ENCODE data around the gene RSPH1.

RSPH1 gene

GRCh38 chr21:42513985-42514882, 18.2 kb upstream of the RSPH1 start:
- no peak for DNase-seq (ENCODE audit: low read depth, low spot score)

DNA sequence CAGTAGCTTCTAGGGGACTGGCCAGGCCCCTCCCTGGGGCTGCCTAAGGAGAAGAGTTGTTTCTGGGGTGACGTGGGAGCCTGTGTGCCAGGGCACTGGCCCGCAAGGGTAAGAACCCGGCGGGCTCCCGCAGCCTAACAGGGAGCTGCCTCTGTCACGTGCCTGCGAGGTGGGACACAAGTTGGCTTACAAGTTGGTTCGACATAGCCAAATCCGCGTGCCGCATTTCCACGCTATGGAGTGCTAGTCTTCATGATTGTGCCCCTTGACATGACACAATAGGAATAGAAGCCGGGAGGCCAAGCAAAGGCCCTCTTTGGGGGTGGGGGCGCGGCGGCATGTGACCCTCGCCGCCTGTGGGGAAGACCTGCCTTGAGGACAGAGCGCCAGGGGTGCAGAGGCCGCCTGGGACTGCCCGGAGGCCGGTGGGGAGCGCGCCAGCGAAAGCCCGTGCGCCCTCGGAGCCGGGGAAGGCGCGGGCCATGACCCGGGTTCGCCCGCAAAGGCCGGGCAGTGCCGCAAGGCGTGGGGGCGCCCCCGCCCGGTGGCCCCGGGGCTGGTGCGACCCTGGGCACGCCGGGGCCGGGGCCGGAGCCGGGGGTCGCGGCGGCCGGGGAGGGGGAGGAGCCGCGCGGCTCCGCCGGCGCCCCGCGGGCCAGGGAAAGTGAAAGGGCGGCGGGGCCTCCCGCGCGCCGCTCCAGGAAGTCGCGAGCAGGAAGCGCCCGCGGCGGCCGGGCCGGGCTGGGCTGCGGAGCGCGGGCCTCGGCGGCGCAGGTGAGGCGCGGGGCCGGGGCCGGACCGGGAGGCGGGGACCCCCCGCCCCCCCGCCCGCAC, 17.3 kb upstream of the RSPH1 start, which contains the start of gene SLC37A1:
TSS of gene SLC37A1 (plus strand) at position 702 of the 834 bp plus-strand sequence. CDS start 4,603 bp downstream, outside the sequence.
- DNase-seq (ENCODE audit: low read depth, low spot score) = no peak

GRCh38 chr21:42512346-42513034, 16.5 kb upstream of the RSPH1 start:
- no peak for DNase-seq (ENCODE audit: low read depth, low spot score)

DNA sequence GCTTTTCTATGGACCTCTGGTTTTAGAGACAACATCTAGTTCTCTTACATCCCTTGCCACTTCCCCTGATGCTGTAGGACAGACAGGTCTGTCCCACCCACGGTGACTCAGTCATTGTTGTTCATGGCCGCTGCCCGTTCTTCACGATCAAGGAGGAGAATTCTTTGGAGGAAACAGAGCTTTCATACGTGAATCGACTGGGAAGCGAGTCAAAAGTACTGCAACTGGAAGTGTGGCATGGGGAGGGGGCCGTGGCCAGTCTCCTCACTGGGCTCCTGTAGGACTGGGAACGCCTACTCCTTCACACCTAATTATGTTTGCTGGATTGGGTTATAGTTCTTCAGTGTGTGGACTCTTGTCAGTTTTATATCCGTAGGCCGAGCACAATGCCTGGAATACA, 13.2 kb upstream of the RSPH1 start:
- DNase-seq (ENCODE audit: low read depth, low spot score) = no peak

GRCh38 chr21:42508371-42508770, 12.3 kb upstream of the RSPH1 start:
- DNase-seq (ENCODE audit: low read depth, low spot score) = no peak

- DNase-seq (ENCODE audit: low read depth, low spot score) = no peak
These were observed 11.4 kb upstream of the RSPH1 start for GRCh38 chr21:42507418-42507817.

- no peak for DNase-seq (ENCODE audit: low read depth, low spot score)
These were observed 9.2 kb upstream of the RSPH1 start for GRCh38 chr21:42505090-42505726.

DNA sequence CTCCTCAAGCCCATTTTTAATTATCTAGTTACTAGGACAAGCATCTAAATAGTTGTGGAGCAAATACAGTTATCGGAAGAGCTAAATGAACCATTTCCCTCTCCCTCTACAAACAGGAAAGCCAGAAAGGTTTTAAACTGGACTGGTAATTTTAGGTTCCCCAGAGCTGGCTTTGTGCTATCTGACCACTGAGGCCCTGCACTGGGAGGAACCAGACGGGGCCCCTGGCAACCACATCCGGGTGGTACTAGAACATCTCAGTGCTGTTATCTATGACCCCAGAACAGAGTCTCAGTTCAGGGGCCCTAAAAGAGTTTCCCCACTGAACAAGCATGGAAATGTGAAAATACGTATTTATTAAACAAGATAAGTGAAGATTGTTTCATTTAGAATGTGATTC, 7.7 kb upstream of the RSPH1 start:
- no peak for DNase-seq (ENCODE audit: low read depth, low spot score)

GRCh38 chr21:42500736-42501135, 4.7 kb upstream of the RSPH1 start:
- no peak for DNase-seq (ENCODE audit: low read depth, low spot score)

- DNase-seq (ENCODE audit: low read depth, low spot score) = no peak
These were observed 4.2 kb upstream of the RSPH1 start for GRCh38 chr21:42500225-42500624.

DNA sequence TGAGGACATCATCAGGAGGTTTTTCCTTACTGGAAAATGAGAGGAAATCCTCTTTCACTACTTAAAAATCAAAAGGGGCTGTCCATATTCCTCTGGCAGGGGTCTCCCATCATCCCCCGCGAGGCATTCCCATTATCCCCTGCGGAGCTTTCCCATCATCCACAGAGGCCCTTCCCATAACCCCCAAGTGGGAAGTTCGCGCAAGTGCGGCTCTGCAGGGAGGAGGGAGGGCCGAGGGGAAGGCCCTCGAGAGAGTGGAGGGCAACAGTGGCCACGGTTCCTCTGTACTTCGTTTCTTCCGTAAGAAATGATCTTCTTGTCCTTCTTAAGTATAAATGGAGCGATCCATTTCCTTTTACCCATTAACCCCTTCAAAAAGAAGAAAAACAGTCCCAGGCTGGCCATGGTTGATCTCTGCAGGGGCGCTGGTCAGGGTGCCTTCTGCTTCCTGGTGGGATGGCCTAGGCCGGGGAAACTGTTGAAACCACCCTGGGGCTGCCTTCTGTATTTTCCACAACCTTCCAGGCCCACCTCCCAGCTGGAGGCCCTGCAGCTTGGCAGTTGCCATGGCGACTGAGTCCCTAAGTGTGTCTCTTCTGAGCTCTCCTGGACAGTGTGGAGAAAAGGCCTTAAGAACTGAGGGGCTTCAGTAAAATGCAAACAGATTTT, 3.6 kb upstream of the RSPH1 start:
- DNase-seq (ENCODE audit: low read depth, low spot score) = no peak

DNA sequence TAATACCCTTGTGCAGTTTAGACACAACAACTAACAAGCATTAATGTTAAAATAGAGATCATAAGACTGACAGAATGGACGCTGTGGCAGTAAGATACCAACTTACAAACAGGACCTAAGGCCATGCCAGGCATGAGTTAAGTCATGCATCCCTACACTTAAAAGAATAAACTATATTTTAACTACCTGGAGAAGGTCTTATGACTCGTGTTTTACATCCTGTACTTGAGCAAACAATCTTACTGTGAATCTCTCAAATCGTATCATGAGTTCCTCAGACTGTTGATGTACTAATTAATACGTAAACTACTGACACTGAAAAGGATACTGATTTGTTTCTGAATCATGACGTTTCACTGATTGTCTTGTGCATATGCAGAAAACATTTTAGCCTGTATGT, 2.0 kb upstream of the RSPH1 start:
- DNase-seq (ENCODE audit: low read depth, low spot score) = no peak

DNA sequence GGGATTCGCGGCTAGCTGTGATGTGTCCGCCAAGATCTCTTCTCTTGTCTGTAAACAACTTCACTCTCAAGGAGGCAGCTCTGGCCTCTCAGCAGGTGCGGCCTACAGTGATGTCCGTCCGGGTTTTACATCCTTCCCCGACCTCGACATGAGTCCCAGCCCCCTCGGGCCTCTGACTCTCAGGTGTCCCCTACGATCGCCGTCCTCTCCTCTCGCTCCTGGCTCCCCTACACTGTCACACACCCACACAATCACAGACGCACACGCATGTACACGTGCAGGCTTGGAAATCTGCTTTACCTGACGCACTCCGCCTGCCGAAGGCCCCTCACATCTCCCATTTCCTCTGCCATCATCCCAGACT, 797 bp upstream of the RSPH1 start:
- no peak for DNase-seq (ENCODE audit: low read depth, low spot score)

- DNase-seq (ENCODE audit: low read depth, low spot score) = no peak
These were observed 282 bp downstream of the RSPH1 start for GRCh38 chr21:42495765-42496119.

- DNase-seq (ENCODE audit: low read depth, low spot score) = no peak
These were observed 997 bp downstream of the RSPH1 start for GRCh38 chr21:42495027-42495426.

DNA sequence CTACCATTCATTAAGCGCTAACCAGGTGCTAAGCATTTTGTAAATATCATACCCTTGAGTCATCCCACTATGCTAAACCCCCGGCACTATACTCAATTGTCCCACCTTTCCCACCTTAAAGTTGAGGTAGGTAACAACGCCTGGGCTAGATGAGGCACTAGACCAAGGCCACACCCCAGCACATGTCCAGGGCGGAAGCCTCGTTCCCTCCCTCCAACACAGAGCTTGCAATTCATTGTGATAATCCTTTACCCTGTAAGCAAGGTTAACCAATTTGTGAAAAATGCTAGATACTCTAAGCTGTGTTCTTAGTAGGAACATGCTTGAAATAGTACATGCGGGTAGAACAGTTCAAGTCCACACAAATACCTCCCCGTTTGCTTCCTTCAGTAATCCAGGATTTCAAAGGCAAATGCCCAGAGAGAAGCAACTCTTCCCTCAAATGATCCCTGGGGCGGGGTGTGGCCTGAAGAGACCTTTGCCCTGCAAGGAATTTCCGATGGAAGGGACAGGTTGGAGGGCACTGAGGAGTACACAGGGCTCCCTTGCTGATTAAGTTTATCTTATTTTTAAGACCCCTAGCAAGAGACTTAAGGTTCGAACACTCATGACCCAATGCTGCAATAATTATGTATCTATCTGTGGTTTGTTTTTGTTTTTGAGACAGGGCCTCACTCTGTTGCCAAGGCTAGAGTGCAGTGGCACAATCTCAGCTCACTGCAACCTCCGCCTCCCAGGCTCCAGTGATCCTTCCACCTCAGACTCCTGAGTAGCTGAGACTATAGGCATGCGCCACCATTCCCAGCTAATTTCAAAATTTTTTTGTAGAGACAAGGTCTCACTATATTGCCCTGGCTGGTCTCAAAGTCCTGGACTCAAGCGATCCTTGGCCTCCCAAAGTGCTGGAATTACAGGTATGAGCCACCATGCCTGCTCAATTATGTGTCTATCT, 2.6 kb downstream of the RSPH1 start:
- DNase-seq (ENCODE audit: low read depth, low spot score) = no peak

DNA sequence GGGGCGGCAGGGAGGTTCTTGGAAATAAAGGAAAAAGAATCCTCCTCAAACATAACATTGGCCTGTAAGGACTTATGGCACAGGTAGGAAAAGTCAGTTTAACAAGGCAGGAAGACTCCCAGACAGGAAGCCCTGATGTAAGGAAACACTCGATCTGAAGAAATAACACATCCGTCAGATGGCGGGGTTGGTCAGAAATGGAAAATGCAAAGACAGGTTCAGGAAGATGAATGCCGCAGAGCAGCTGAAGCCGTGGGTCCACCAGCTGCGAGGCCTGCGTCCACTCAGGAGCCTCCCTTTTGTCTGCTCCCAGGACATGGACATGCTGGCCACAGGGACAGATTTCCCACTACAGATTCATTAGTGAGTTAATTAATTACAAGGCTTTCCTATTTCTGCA, 3.8 kb downstream of the RSPH1 start:
- DNase-seq (ENCODE audit: low read depth, low spot score) = no peak

GRCh38 chr21:42491328-42491727, 4.7 kb downstream of the RSPH1 start:
- no peak for DNase-seq (ENCODE audit: low read depth, low spot score)

- no peak for DNase-seq (ENCODE audit: low read depth, low spot score)
These were observed 5.3 kb downstream of the RSPH1 start for GRCh38 chr21:42490720-42491119.

DNA sequence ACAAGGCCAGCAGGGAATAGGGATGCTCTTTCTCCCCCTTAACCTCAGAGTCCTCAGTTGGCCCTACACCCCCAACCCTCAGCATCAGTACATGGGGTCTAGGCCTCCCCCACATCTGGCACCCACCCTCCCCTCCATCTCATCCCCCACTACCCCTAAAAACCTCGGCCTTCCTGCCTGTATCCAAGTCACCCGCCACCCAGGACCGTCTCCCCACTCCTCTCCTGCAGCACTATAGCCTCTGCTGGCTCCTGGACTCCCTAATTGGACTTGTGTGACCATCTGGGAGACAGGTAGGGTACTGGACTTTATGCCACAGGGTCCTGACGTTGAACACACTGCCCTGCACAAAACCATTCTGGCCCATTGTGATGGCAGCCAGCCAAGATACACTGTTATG, 6.0 kb downstream of the RSPH1 start:
- no peak for DNase-seq (ENCODE audit: low read depth, low spot score)

Data from smooth muscle cell of the brain vasculature (primary cell).